ENCODE data around the gene RAP1GDS1.
"Not testable (repeated sequence)": the region's sequence is repeated elsewhere in the genome, so short reads cannot be mapped to it uniquely, and the experiment has no call there.

Gene RAP1GDS1

DNA sequence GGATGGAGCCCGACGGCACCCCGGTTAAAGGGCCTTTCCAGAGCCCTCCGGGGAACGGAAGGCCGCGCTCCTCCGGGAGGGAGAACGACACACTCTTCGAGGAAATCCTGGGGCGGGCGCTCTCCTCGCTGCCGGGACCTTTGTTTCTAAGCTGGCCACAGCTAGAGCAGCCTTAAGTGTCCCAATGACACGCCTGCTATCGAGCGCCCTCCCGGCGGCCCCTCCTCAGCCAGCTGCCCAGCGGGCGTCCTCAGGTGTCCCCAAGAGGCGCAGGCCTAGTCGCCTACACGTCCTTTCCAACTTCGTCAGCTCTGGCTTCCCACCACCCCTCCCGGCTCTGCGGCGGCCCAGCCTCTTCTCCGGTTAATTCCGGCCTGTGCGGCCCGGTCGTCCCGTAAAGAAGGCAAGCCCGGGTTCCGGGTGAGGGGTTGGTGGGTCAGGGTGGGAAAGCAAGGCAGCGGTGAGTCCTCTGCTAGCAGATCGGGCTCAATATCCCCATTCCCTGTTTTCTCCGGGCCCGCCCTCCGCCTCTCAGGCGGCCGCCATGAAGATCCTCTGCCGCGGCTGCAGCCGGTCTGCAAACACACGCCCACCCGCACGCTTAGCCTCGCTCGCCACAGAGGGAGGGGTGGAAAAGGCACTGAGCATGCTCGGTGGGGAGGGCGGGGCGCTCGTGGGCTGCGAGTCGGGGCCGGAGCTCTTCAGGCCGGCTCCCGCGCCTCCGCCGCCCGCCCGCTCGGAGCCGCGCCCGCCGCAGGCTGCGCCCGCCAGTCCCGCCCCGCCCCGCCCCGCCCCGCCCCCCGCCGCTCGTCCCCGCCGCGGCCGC is at the start of gene RAP1GDS1:
TSS of gene RAP1GDS1 (plus strand) at position 806 of the 826 bp plus-strand sequence. CDS start 182 bp downstream, outside the sequence.
- DNase-seq (ENCODE audit: low spot score), result peak; percentile 95

GRCh38 chr4:98222306-98222705 is 38.9 kb upstream of the RAP1GDS1 start:
- no peak for DNase-seq (ENCODE audit: low spot score)

DNA sequence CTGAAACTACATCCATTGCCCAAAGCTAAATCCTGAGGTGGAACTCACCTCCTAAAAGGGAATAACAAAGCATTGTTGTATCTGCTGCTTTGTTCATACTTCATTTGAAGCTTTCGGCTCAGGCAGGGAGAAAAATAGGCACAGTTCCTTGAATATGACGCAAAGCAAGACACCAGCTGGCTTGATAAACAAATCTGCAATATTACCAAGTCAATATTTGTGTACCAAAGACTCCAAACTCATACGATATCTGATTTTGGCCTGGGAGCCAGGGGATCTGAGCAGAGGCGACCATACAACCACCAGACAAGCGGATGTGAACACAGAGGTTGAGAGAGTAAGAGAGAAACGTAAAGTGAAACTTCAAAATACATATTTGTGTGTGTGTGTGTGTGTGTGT is 34.8 kb upstream of the RAP1GDS1 start:
- no peak for DNase-seq (ENCODE audit: low spot score)

DNA sequence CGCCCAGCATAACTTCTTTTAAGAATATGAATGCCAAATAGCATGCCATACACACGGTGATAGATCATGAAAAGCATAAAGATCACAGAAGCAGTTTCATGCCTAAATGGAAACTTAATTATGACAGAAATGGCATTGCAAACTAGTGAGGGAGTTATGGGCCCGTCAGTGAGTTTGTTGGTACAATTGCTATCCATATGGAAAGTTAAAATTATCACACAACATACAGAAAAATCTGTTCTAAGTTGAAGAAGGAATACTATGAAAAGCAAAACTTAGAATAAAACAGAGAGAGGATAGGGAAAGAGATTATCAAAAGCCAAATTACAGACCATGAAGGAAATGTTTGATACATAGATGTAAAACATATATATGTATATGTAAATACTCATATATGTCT is 30.2 kb upstream of the RAP1GDS1 start:
- DNase-seq (ENCODE audit: low spot score), result no peak

- no peak for DNase-seq (ENCODE audit: low spot score)
These were observed 29.0 kb upstream of the RAP1GDS1 start for GRCh38 chr4:98232202-98232601.

GRCh38 chr4:98237204-98237603 is 24.0 kb upstream of the RAP1GDS1 start:
- DNase-seq (ENCODE audit: low spot score), result no peak

DNA sequence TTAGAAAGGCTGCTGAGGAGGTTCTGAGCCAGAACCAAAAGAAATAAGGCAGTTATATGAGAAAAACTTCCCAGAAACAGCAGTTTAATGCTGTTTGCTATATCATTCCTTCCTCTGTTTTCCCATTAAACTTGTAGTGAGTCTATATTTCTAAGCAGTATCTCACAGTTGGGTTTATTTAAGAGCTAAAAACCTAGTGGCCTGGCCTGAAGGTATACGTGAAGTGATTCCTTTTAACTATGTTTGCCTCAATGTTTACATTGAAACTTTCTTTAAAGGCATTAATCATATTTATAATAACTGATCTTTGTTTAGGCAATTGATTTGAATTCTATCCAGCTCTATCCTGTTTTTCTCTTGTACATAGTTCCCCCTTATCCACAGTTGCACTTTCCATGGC is 19.1 kb upstream of the RAP1GDS1 start:
- DNase-seq (ENCODE audit: low spot score), result no peak

GRCh38 chr4:98242538-98242937 is 18.6 kb upstream of the RAP1GDS1 start:
- no peak for DNase-seq (ENCODE audit: low spot score)

GRCh38 chr4:98245226-98245625 is 16.0 kb upstream of the RAP1GDS1 start:
- no peak for DNase-seq (ENCODE audit: low spot score)

- no peak for DNase-seq (ENCODE audit: low spot score)
These were observed 12.2 kb upstream of the RAP1GDS1 start for GRCh38 chr4:98248934-98249333.

DNA sequence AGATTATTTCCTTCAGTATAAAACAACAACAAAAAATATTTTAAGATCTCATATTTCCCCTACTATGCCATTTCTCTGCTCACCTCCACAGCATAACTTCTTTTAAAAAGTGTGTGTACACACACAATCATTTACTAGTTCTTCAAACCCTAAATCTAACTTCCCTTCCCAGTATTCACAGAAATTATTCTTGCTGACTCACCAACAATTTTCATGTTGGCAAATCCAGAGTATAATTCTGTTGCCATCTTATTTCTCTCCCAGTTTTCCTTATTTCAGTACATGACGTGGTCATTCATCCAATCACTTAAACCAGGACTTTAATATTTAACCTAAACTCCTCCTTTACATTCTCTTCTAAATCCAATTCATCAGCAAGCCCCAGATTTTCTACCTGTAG is 11.4 kb upstream of the RAP1GDS1 start:
- DNase-seq (ENCODE audit: low spot score), result no peak

GRCh38 chr4:98253499-98253898 is 7.7 kb upstream of the RAP1GDS1 start:
- no peak for DNase-seq (ENCODE audit: low spot score)

DNA sequence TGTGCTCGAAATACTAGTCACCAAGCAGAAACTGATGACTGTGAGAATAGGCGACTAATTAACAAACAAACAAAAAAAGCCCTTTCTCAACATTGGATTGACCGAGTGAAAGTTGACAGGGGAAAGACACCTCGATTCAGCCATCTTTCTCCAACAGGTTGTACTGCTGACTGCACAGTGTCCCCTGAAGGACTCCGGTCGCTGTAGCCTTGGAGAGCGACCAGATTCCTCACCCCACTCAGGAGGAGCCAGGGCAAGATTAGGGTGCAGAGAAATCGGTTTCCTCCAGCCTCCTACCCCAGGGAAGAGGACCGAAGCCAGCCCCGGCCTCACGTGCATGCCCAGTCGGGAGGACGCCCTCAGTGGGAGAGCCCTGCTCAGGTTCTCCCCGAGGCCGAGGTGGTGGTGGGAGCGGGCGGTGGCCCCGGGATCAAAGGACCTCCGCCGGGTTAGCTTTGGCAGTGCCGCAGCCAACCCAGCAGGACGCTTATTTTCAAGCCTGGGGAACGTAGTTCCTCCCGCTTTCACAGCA is 1.1 kb upstream of the RAP1GDS1 start:
- peak; percentile 32 for DNase-seq (ENCODE audit: low spot score)

- peak; percentile 56 for DNase-seq (ENCODE audit: low spot score)
These were observed 464 bp downstream of the RAP1GDS1 start for GRCh38 chr4:98261405-98262291.

GRCh38 chr4:98262431-98262830 is 1.2 kb downstream of the RAP1GDS1 start:
- DNase-seq (ENCODE audit: low spot score), result no peak

- DNase-seq (ENCODE audit: low spot score), result no peak
These were observed 6.3 kb downstream of the RAP1GDS1 start for GRCh38 chr4:98267498-98267897.

DNA sequence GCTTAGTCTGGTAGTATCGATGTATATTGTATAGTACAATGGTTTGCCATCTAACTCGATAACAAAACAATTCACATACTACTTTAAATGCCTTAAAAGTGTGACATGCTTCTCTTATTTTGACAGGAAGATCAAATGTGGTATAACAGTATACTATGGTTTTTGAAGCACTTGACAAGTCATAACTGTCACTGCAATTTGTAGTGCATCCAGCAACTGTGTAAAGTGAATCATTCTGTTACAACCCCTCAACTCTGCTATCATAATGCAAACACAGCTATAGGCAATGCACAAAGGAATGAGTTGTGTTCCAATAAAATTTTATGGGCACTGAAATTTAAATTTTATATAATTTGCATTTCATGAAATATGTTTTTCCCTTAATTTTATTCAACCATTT is 14.0 kb downstream of the RAP1GDS1 start:
- no peak for DNase-seq (ENCODE audit: low spot score)

- no peak for DNase-seq (ENCODE audit: low spot score)
These were observed 22.3 kb downstream of the RAP1GDS1 start for GRCh38 chr4:98283219-98284189.

GRCh38 chr4:98284640-98285046 is 23.5 kb downstream of the RAP1GDS1 start:
- DNase-seq (ENCODE audit: low spot score), result no peak

DNA sequence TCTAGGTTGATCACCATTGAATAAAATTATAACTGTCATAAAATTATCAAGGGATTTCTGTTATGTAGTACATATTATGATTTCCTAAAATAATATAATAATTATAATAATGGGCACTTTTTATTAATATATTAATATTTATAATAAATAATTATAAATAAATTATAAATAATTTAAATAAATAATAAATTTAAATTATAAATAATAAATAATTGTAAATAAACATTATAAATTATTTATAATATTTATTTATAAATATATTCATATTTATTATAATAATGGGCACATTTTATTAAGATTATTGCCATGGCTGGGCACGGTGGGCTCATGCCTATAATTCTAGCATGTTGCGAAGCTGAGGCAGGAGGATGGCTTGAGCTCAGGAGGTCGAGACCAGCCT is 24.5 kb downstream of the RAP1GDS1 start:
- no peak for DNase-seq (ENCODE audit: low spot score)

DNA sequence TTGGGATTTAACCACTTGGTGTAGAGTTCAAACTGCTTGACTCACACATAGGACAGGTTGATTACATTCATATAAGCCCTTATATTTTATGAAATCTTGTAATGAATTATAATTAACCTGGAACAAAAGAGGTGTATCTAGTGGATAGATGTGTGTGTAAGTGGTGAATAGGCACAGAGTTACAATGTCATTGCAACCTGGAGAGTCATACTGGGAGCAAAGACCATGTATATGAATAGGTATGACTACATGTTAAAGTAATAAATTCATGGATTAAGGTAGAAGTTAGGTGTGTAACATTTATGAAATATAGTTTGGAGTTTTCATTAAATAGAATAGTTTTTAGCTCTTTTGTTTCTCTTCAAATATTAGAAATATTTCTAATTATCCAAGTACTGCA is 26.1 kb downstream of the RAP1GDS1 start:
- no peak for DNase-seq (ENCODE audit: low spot score)

- DNase-seq (ENCODE audit: low spot score), result not testable (repeated sequence)
These were observed 27.5 kb downstream of the RAP1GDS1 start for GRCh38 chr4:98288671-98289070.
